SU-DHL-6 (cell line): Measurements from ENCODE around the gene SULF2.
"Not testable (repeated sequence)": the region's sequence is repeated elsewhere in the genome, so short reads cannot be mapped to it uniquely, and the experiment has no call there.

Experiments used
- H2AFZ ChIP-seq: fragments of 200-600 bp; sonication (generic); 2 replicates; pipeline ENCODE4 v1.6.1; 2014; ENCODE audit warnings: low read depth, mild to moderate bottlenecking, moderate library complexity, mixed read lengths, antibody characterized with exemption, low read length; ENCODE audit not compliant: severe bottlenecking
- H3F3A ChIP-seq: fragments of 200-600 bp; shearing (Covaris generic); 2 replicates; pipeline ENCODE4 v1.6.0; 2016; ENCODE audit warnings: antibody characterized with exemption, mild to moderate bottlenecking; ENCODE audit not compliant: insufficient read depth
- H3K27ac ChIP-seq: fragments of 200-600 bp; sonication (generic); 2 replicates; pipeline ENCODE4 v1.5.1; 2016; ENCODE audit warnings: low read depth, mild to moderate bottlenecking, low read length, moderate library complexity, mixed read lengths
- H3K27me3 ChIP-seq: fragments of 200-600 bp; sonication (generic), shearing (Covaris generic); 2 replicates; pipeline ENCODE4 v1.6.0; 2014; ENCODE audit warnings: mild to moderate bottlenecking, low read length
- H3K36me3 ChIP-seq: fragments of 200-600 bp; sonication (generic); 2 replicates; pipeline ENCODE4 v1.6.1; 2014; ENCODE audit warnings: mild to moderate bottlenecking, low read length, mixed read lengths
- H3K4me2 ChIP-seq: fragments of 300-600, 200-600 bp; shearing (Covaris generic), sonication (generic); 2 replicates; pipeline ENCODE4 v1.6.0; 2014; ENCODE audit warnings: low read length, low read depth, mild to moderate bottlenecking; ENCODE audit not compliant: poor library complexity, severe bottlenecking
- H3K4me3 ChIP-seq: fragments of 200-600 bp; sonication (generic); 2 replicates; pipeline ENCODE4 v1.5.1; 2014; ENCODE audit warnings: antibody characterized with exemption, low read length, mild to moderate bottlenecking, mixed read lengths; ENCODE audit not compliant: insufficient read depth, poor library complexity, severe bottlenecking
- H3K79me2 ChIP-seq: fragments of 200-600 bp; sonication (generic); 2 replicates; pipeline ENCODE4 v1.6.1; 2014; ENCODE audit warnings: mild to moderate bottlenecking, low read length, moderate library complexity; ENCODE audit not compliant: insufficient read depth
- H3K9ac ChIP-seq: fragments of 200-600 bp; sonication (generic); 2 replicates; pipeline ENCODE4 v1.7.0; 2014; ENCODE audit warnings: mild to moderate bottlenecking, low read length
- H3K9me2 ChIP-seq: fragments of 200-600 bp; sonication (generic); replicated peaks from 2 replicates; pipeline ENCODE4 v1.6.1; 2014; ENCODE audit warnings: low read length; ENCODE audit not compliant: insufficient read depth
- H3K9me3 ChIP-seq: fragments of 200-600 bp; sonication (generic); 2 replicates; pipeline ENCODE4 v1.6.1; 2014; ENCODE audit warnings: low read length, mixed read lengths; ENCODE audit not compliant: insufficient read depth
- H4K20me1 ChIP-seq: fragments of 200-600 bp; sonication (generic); 2 replicates; pipeline ENCODE4 v1.6.1; 2014; ENCODE audit warnings: low read depth, mild to moderate bottlenecking, antibody characterized with exemption, low read length, moderate library complexity, mixed read lengths
- EZH2phosphoT487 ChIP-seq: fragments of 200-600 bp; sonication (generic), shearing (Covaris generic); conservative IDR thresholded peaks from 2 replicates; pipeline ENCODE4 v1.6.1; 2018; ENCODE audit warnings: mild to moderate bottlenecking, antibody characterized with exemption, low read length, moderate library complexity, mixed read lengths
- TF ChIP-seq, protein P1 (sequence below): fragments of 200-600 bp; sonication (generic); IDR thresholded peaks from one replicate; pipeline ENCODE4 v1.5.1; 2017; ENCODE audit warnings: antibody characterized with exemption, mild to moderate bottlenecking, low read length, moderate library complexity; ENCODE audit not compliant: insufficient read depth, poor library complexity, severe bottlenecking

The SULF2 gene

DNA sequence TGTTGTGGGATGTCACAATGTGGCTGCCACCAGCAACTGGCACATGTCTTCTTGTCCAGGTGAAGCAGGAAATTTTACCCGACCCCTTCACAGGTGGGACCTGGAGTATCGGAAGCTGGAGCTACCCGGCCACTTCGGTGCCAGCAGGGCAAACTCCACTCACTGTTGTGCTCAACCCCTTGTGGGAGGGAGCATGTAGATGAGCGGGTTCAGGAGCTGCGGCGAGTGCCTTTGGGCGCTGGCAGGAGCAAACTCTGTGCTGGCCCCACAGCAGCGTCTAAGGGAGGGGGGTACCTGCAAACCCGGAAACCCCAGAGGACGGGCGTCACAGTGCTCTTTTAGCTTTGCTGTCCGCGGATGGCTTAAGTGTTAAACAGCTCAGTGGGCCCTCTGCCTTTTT lies 20.7 kb upstream of the SULF2 start:
- Histone ChIP-seq H3K27me3 (no peaks in the 10 kb centered on the region), H3K36me3 (no peaks in the 10 kb centered on the region), H3K4me3 (no peak overlapping the region), H3K79me2 (no peaks in the 10 kb centered on the region), H2AFZ (no peak overlapping the region), H3K27ac (no peak overlapping the region), H3F3A (no peaks in the 10 kb centered on the region), H3K9me2 (no peaks in the 10 kb centered on the region), H3K9ac (no peak overlapping the region), H3K4me2 (no peak overlapping the region), H3K9me3 (no peaks in the 10 kb centered on the region), H4K20me1 (no peaks in the 10 kb centered on the region)
- TF ChIP-seq, protein P1, sequence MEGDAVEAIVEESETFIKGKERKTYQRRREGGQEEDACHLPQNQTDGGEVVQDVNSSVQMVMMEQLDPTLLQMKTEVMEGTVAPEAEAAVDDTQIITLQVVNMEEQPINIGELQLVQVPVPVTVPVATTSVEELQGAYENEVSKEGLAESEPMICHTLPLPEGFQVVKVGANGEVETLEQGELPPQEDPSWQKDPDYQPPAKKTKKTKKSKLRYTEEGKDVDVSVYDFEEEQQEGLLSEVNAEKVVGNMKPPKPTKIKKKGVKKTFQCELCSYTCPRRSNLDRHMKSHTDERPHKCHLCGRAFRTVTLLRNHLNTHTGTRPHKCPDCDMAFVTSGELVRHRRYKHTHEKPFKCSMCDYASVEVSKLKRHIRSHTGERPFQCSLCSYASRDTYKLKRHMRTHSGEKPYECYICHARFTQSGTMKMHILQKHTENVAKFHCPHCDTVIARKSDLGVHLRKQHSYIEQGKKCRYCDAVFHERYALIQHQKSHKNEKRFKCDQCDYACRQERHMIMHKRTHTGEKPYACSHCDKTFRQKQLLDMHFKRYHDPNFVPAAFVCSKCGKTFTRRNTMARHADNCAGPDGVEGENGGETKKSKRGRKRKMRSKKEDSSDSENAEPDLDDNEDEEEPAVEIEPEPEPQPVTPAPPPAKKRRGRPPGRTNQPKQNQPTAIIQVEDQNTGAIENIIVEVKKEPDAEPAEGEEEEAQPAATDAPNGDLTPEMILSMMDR: no peak
- no peak for TF ChIP-seq EZH2phosphoT487

DNA sequence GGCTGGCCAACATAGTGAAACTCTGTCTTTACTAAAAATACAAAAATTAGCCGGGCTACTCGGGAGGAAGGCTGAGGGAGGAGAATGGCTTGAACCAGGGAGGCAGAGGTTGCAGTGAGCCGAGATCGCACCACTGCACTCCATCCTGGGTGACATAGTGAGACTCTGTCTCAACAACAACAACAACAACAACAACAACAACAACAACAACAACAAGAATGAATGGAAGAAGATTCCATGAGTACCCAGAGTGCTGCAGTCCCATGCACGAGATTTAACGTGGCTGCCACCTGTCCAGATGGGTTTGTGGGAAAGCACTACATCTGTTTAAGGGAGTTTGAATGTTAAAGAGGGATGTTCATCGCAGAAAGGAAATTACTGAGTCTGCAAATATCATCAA lies 19.7 kb upstream of the SULF2 start:
- not testable (repeated sequence) for H3K79me2 ChIP-seq, H3K27ac ChIP-seq, H3K4me3 ChIP-seq, H3K36me3 ChIP-seq, H4K20me1 ChIP-seq, H3F3A ChIP-seq, H3K9me3 ChIP-seq, H3K9me2 ChIP-seq, H3K4me2 ChIP-seq, H2AFZ ChIP-seq, H3K9ac ChIP-seq, H3K27me3 ChIP-seq

DNA sequence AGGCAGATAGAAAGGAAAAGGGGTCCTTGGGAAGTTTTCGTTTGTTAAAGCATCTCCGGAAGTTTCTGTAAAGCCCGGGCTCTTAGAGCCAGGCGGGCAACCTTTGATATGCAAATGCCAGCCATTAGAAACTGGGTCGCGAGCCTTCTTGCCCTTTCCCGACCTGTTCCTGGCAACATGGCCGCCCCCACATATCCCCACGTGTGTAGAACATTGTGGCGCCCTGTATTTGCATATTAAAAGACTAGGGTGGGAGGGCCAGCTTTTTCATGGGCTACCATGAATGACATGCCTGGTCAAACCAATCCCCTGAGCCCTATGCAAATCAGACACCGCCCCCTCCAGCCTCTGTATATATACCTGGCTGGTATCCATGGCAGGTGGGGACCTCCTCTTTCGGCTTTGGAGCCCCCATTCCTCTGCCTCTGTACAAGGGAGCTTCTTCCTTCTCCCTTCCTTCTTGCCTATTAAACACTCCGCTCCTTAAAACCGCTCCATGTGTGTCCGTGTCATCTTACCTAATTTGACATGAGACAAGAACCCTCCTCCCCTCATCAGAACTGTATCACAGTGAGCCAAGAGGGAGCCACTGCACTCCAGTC lies 19.0 kb upstream of the SULF2 start:
- not testable (repeated sequence) for H2AFZ ChIP-seq, H3F3A ChIP-seq, H4K20me1 ChIP-seq, H3K27me3 ChIP-seq, H3K9ac ChIP-seq, H3K4me3 ChIP-seq, H3K36me3 ChIP-seq, H3K79me2 ChIP-seq, H3K9me3 ChIP-seq, H3K4me2 ChIP-seq, H3K27ac ChIP-seq, H3K9me2 ChIP-seq

DNA sequence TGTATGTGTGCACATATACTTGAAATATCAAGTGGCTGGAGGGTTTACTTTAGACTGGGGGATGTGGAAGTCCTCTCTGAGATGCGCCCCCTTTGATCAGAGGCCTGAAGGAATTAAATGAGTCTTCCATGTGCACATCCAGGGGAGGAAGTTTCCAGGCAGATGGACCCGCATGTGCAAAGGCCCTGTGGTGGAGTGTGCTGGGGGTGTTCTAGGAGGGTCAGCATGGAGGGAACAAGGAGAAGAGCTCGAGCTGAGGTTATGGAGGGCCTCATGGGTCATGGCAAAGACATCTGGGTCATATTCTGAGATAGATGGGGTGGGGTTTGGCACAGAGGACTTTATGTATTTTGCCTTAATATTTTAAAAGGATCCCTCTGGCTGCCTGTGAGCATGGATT lies 17.7 kb upstream of the SULF2 start:
- Histone ChIP-seq H3K4me3 (no peak overlapping the region), H3K27ac (no peak overlapping the region), H3K27me3 (no peaks in the 10 kb centered on the region), H2AFZ (no peak overlapping the region), H3K9ac (no peak overlapping the region), H3K4me2 (no peak overlapping the region), H4K20me1 (no peaks in the 10 kb centered on the region), H3K9me3 (no peaks in the 10 kb centered on the region), H3K79me2 (no peaks in the 10 kb centered on the region), H3K9me2 (no peaks in the 10 kb centered on the region), H3K36me3 (no peaks in the 10 kb centered on the region), H3F3A (no peaks in the 10 kb centered on the region)
- TF ChIP-seq, protein P1: no peak
- no peak for TF ChIP-seq EZH2phosphoT487
